Hematopoietic multipotent progenitor cell (in vitro differentiated cells): ENCODE measurements around the gene NEO1. TPM values are rescaled to one million over a fixed set of nuclear protein-coding genes. Genes with fewer than 3 reads are reported as not detected.
A peak's percentile ranks its signal among the peaks of the same experiment; 100 is the strongest.

Experiments used
- DNase-seq, 3 donors: peaks; one replicate each; pipeline ENCODE4 v3.0.0-alpha.2; 2011 to 2015; ENCODE audit warnings: low read depth in 2 of 3, low spot score in 2 of 3
- total RNA-seq: library from RNA; depleted of rRNA; stranded (reverse); fragments of >200 nt; gene quantifications from one replicate; pipeline ENCODE4 v1.2.3, GENCODE V29; 2012

NEO1 gene
- total RNA-seq, 1 donor = 0.27 TPM

- no peak for DNase-seq
These were observed 194.2 kb downstream of the NEO1 start for GRCh38 chr15:73246439-73246838.

DNA sequence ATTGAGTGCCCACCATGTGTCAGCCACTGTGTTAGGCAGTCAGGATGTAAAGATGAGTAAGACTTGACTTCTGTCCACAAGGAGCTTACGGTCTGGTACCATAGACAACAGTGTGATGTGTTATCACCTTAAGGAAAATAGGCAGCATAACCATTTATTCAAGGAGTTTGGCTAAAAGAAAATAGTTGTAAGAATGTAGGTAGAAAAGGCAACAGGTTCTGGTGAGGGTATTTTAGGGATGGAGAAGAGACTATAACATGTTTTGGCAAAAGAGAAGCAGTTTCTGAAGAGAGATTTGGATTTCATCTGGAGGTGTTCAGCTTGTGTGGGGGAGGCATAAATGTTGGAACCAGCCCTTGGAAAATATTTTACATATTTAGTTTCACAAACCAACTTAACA is 194.6 kb downstream of the NEO1 start:
- no peak for DNase-seq

GRCh38 chr15:73247331-73247730 is 195.1 kb downstream of the NEO1 start:
- DNase-seq = no peak

- DNase-seq = no peak
These were observed 197.2 kb downstream of the NEO1 start for GRCh38 chr15:73249499-73249898.

- no peak for DNase-seq
These were observed 202.3 kb downstream of the NEO1 start for GRCh38 chr15:73254598-73254997.

- no peak for DNase-seq
These were observed 206.2 kb downstream of the NEO1 start for GRCh38 chr15:73258271-73259108.

- no peak for DNase-seq
These were observed 212.6 kb downstream of the NEO1 start for GRCh38 chr15:73264881-73265280.

GRCh38 chr15:73265536-73266153 is 213.4 kb downstream of the NEO1 start:
- peak in 2 of 3 donors; percentile 41 to 66 for DNase-seq

GRCh38 chr15:73268457-73268856 is 216.2 kb downstream of the NEO1 start:
- no peak for DNase-seq

GRCh38 chr15:73270366-73271097 is 218.3 kb downstream of the NEO1 start:
- DNase-seq = no peak

- DNase-seq = peak; percentile 7 to 74 (median 39)
These were observed 221.1 kb downstream of the NEO1 start for GRCh38 chr15:73273181-73274002.

- no peak for DNase-seq
These were observed 223.6 kb downstream of the NEO1 start for GRCh38 chr15:73275862-73276261.

DNA sequence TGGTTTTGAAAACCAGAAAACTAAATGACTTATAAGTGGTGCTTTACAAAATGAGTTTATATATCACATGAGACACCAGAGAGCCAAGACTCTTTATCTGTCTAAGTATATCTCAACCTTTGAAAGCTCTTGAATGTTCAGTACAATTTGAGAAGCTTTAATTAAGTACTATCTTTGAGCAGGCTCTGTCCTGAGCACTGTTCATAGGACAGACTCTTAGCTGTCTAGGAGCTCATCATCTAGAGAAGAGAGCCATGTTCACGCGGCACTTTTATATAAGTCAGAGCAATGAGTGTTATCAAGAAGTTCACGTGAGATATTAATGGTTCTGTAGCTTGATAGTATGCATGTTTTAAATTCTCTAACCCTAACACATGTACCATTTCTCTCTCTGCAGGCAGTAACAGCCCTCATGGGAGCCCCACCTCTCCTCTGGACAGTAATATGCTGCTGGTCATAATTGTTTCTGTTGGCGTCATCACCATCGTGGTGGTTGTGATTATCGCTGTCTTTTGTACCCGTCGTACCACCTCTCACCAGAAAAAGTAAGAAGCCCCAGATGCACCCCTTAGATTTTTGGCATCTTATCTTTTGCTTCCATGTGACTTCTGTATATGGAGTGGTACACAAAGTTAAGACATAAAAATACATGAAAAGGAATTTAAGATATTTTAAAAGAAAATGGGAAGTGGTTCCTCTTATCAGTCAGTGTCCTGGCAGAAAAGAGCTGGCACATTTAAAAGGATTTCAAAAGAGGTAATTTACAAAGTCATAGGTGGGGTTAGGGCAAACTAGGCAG is 230.5 kb downstream of the NEO1 start:
- DNase-seq = no peak

DNA sequence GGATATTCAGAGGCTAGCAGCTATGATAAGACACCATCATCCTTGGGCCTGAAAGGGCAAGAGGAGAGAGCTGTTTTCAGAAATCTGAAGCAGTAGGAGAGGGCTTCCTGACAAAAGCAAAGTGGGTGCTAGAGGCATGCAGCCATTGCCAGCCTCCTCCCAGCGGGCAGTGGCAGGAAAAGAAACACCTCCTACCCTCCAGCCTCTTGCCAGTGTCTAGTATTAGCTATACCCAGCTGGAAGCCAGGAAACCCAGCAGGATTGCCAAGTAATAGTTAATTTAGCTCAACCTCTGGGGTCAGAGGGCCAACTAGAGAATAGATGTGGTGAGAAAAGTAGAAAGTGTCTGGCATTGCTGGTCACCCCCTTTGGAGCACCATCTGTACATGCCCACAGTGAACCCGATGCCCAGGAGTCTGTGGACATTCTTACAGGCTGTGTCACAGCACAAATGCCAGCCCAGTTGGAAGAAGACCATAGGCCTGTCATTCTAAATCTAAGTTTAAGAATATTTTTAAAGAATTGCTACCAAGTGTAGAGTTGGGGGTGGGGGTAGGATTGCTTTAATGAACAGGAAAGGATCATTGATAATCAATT is 231.2 kb downstream of the NEO1 start:
- no peak for DNase-seq

GRCh38 chr15:73284090-73284716 is 231.9 kb downstream of the NEO1 start:
- peak in 1 of 3 donors; percentile 60 for DNase-seq

DNA sequence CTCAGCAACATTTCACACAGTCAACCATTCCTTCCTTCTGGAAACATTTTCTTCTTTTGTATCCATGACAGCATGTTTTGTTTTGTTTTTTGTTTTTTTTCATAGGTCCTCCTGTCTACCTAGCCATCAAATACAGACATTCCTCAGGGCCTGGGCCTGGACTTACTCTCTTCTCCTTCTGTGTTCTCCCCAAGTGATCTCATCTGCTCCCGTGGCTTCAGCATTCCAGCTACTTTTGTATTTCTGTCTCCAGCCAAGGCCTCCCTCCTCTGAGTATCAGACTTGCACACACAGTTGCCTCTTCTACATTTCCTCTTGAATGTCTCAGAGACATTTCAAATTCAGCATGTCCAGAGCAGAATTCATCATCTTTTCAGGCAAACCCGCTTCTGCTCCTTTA is 234.0 kb downstream of the NEO1 start:
- DNase-seq = no peak

DNA sequence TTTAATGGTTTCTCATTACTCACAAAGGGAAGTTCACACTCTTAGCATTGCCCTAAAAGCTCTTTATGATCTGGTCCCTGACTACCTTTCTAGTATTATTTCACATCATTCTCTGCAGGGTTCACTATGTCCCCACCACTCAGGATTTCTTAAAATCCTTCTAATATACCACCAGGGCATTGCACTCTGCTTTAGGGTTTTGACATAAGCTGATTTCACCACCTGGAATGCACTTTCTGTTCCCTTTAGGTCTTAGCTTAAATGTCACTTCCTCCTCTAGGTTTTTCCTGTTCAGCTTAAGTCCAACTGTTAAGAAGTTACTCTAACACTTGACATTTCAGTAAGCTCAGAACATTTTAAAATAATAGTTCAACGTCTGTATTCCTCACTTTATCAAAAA is 234.8 kb downstream of the NEO1 start:
- DNase-seq = peak in 1 of 3 donors; percentile 7

GRCh38 chr15:73291441-73291840 is 239.2 kb downstream of the NEO1 start:
- no peak for DNase-seq

DNA sequence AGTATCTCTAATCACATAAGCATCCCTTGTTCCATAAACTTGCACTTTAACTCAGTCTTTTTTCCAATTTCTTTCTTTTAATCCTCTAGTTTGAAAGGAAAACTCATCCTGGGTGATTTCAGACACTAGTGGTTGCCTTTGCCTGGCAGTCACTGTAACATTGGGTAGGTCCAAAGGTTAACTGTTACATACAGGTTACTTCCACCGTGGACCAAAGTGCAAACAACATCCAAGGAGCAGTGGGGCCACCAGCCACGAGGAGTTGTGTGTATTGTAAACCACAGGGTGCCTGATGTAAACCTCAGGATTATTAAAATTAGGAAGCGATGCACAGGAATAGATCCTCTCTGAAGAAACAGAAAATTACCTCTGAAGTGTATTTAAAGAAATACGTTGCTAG is 241.5 kb downstream of the NEO1 start:
- no peak for DNase-seq
